ENCODE data around the gene LEMD3. TPM values are rescaled to one million over a fixed set of nuclear protein-coding genes. Genes with fewer than 3 reads are reported as not detected.

LEMD3 gene
- polyA plus RNA-seq, 1 donor from 2014 or later = 41.0 TPM

DNA sequence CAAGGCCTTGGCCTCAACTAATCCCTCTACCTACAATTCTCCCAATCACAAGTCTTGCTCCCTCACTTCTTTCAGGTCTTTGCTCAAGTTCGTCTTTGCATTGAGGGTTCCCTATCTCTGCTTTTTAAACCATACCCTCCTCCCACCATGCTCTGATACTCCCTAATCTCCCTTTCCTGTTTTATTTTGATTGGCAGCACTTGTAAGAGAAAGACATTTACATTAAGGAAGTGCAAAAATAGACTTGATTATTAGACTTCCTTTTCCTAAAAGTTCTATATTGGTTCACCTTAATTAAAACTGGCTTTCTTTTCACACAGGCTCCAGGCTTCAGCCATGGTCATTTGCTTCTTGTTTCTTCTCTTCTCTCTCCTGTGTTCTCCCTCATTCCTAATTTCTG is 30.0 kb upstream of the LEMD3 start:
- Histone ChIP-seq H3K9me3 (ENCODE audit: low read length) (no peaks in the 10 kb centered on the region), H4K20me1 (ENCODE audit: insufficient read depth) (no peaks in the 10 kb centered on the region), H3K27ac (ENCODE audit: low read length) (no peak overlapping the region), H3K36me3 (ENCODE audit: insufficient read depth, low read length) (no peaks in the 10 kb centered on the region), H3F3A (ENCODE audit: insufficient read depth, low read length, poor library complexity, severe bottlenecking) (no peaks in the 10 kb centered on the region), H3K9me2 (ENCODE audit: insufficient read depth, low read length) (no peaks in the 10 kb centered on the region), H2AFZ (ENCODE audit: low read depth, low read length) (no peak overlapping the region), H3K9ac (ENCODE audit: low read length) (no peak overlapping the region), H3K4me2 (ENCODE audit: low read length) (no peak overlapping the region), H3K27me3 (ENCODE audit: insufficient read depth, low read depth, low read length) (no peaks in the 10 kb centered on the region), H3K79me2 (replicated peaks; ENCODE audit: insufficient read depth, low read length) (no peaks in the 10 kb centered on the region), H3K4me3 (ENCODE audit: low read length) (no peak overlapping the region)
- TF ChIP-seq EZH2 (IDR thresholded peaks at IDR 0.05; ENCODE audit: borderline replicate concordance, insufficient read depth, low read length, poor library complexity, severe bottlenecking) (no peak), TAF1 (IDR thresholded peaks at IDR 0.05; ENCODE audit: low read depth) (no peak), EP300 (conservative IDR thresholded peaks at IDR 0.05; ENCODE audit: poor library complexity, severe bottlenecking) (no peak), SMC3 (conservative IDR thresholded peaks at IDR 0.05; ENCODE audit: poor library complexity) (no peak), RAD21 (conservative IDR thresholded peaks at IDR 0.05) (no peak), POLR2AphosphoS5 (IDR thresholded peaks at IDR 0.05) (no peak), MXI1 (conservative IDR thresholded peaks at IDR 0.05; ENCODE audit: poor library complexity, severe bottlenecking) (no peak)
- TF ChIP-seq, protein P1, sequence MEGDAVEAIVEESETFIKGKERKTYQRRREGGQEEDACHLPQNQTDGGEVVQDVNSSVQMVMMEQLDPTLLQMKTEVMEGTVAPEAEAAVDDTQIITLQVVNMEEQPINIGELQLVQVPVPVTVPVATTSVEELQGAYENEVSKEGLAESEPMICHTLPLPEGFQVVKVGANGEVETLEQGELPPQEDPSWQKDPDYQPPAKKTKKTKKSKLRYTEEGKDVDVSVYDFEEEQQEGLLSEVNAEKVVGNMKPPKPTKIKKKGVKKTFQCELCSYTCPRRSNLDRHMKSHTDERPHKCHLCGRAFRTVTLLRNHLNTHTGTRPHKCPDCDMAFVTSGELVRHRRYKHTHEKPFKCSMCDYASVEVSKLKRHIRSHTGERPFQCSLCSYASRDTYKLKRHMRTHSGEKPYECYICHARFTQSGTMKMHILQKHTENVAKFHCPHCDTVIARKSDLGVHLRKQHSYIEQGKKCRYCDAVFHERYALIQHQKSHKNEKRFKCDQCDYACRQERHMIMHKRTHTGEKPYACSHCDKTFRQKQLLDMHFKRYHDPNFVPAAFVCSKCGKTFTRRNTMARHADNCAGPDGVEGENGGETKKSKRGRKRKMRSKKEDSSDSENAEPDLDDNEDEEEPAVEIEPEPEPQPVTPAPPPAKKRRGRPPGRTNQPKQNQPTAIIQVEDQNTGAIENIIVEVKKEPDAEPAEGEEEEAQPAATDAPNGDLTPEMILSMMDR (IDR thresholded peaks at IDR 0.05; ENCODE audit: poor library complexity, severe bottlenecking) = no peak
- TF ChIP-seq, protein P2, sequence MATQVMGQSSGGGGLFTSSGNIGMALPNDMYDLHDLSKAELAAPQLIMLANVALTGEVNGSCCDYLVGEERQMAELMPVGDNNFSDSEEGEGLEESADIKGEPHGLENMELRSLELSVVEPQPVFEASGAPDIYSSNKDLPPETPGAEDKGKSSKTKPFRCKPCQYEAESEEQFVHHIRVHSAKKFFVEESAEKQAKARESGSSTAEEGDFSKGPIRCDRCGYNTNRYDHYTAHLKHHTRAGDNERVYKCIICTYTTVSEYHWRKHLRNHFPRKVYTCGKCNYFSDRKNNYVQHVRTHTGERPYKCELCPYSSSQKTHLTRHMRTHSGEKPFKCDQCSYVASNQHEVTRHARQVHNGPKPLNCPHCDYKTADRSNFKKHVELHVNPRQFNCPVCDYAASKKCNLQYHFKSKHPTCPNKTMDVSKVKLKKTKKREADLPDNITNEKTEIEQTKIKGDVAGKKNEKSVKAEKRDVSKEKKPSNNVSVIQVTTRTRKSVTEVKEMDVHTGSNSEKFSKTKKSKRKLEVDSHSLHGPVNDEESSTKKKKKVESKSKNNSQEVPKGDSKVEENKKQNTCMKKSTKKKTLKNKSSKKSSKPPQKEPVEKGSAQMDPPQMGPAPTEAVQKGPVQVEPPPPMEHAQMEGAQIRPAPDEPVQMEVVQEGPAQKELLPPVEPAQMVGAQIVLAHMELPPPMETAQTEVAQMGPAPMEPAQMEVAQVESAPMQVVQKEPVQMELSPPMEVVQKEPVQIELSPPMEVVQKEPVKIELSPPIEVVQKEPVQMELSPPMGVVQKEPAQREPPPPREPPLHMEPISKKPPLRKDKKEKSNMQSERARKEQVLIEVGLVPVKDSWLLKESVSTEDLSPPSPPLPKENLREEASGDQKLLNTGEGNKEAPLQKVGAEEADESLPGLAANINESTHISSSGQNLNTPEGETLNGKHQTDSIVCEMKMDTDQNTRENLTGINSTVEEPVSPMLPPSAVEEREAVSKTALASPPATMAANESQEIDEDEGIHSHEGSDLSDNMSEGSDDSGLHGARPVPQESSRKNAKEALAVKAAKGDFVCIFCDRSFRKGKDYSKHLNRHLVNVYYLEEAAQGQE (IDR thresholded peaks at IDR 0.05; ENCODE audit: borderline replicate concordance) = no peak

DNA sequence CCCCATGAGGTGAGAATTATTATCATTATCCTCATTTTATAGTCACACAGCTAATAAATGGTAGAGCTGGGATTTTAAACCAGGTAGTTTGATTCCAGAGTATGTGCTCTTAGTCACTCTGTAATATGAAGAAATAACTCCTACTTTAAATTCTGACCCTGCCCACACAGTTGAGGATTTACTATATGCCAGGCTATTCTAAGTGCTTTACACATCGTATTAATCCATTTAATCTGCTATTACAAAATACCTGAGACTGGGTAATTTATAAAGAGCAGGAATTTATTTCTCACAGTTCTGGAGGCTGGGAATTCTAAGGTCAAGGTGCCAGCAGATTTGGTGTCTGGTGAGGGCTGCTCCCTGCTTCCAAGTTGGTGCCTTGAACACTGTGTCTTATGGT is 28.6 kb upstream of the LEMD3 start:
- Histone ChIP-seq H3K9ac (ENCODE audit: low read length) (no peak overlapping the region), H3K9me2 (ENCODE audit: insufficient read depth, low read length) (no peaks in the 10 kb centered on the region), H3K27me3 (ENCODE audit: insufficient read depth, low read depth, low read length) (no peaks in the 10 kb centered on the region), H3K4me2 (ENCODE audit: low read length) (no peak overlapping the region), H4K20me1 (ENCODE audit: insufficient read depth) (no peaks in the 10 kb centered on the region), H3K9me3 (ENCODE audit: low read length) (no peaks in the 10 kb centered on the region), H3K79me2 (replicated peaks; ENCODE audit: insufficient read depth, low read length) (no peaks in the 10 kb centered on the region), H3K4me3 (ENCODE audit: low read length) (no peak overlapping the region), H3K36me3 (ENCODE audit: insufficient read depth, low read length) (no peaks in the 10 kb centered on the region), H3F3A (ENCODE audit: insufficient read depth, low read length, poor library complexity, severe bottlenecking) (no peaks in the 10 kb centered on the region), H3K27ac (ENCODE audit: low read length) (no peak overlapping the region), H2AFZ (ENCODE audit: low read depth, low read length) (no peak overlapping the region)
- TF ChIP-seq MXI1 (conservative IDR thresholded peaks at IDR 0.05; ENCODE audit: poor library complexity, severe bottlenecking) (no peak), RAD21 (conservative IDR thresholded peaks at IDR 0.05) (no peak), TAF1 (IDR thresholded peaks at IDR 0.05; ENCODE audit: low read depth) (no peak)
